Activated CD8-positive, alpha-beta T cell treated with anti-CD3 and anti-CD28 coated beads for 36 hours (primary cell): ENCODE data around the gene ERAL1. TPM values are rescaled to one million over a fixed set of nuclear protein-coding genes. Genes with fewer than 3 reads are reported as not detected.
"Not testable (repeated sequence)": the region's sequence is repeated elsewhere in the genome, so short reads cannot be mapped to it uniquely, and the experiment has no call there.

Source experiments
- ATAC-seq: fragments of 200-7000 bp; cut with Tn5 transposase; one replicate; pipeline ENCODE4 v1.10.0; 2021; ENCODE audit warnings: mild to moderate bottlenecking, moderate library complexity
- CTCF ChIA-PET: fragments of 350-600 bp; sonication (Branson Sonifier 250); formaldehyde crosslinking; loops from one replicate; lab custom pipeline; 2021; ENCODE audit warnings: antibody characterized with exemption; lab: Charles Lee
- POLR2A ChIA-PET: fragments of 350-600 bp; sonication (Branson Sonifier 250); formaldehyde crosslinking; loops from one replicate; lab custom pipeline; 2021; ENCODE audit warnings: antibody characterized with exemption; lab: Charles Lee
- DNase-seq: peaks from one replicate; pipeline ENCODE4 v3.0.0-alpha.2; 2020
- H3K27ac Mint-ChIP-seq: one replicate; pipeline ENCODE4 v1.8.0; 2021; ENCODE audit warnings: mild to moderate bottlenecking, mixed read lengths
- H3K27me3 Mint-ChIP-seq: one replicate; pipeline ENCODE4 v1.8.0; 2021; ENCODE audit warnings: mixed read lengths
- H3K36me3 Mint-ChIP-seq: one replicate; pipeline ENCODE4 v1.8.0; 2021; ENCODE audit warnings: low read depth, mixed read lengths
- H3K4me1 Mint-ChIP-seq: one replicate; pipeline ENCODE4 v1.8.0; 2021; ENCODE audit warnings: low read depth, mixed read lengths
- H3K4me3 Mint-ChIP-seq: one replicate; pipeline ENCODE4 v1.8.0; 2021; ENCODE audit warnings: mild to moderate bottlenecking, moderate library complexity, mixed read lengths
- H3K9me3 Mint-ChIP-seq: one replicate; pipeline ENCODE4 v1.8.0; 2021; ENCODE audit warnings: mixed read lengths
- intact Hi-C: fragments of 100-400 bp; cut with micrococcal nuclease; formaldehyde crosslinking; loops from one replicate; pipeline ENCODE4 v1.10.0; 2022
- total RNA-seq, 2 experiments: library from RNA; stranded (reverse); gene quantifications; one replicate each; pipeline ENCODE4 v1.2.3, GENCODE V29; 2021
- TF ChIP-seq, protein P1 (sequence below): fragments of 200-600 bp; IDR thresholded peaks from one replicate; pipeline ENCODE4 v1.8.0; 2022; ENCODE audit warnings: antibody characterized with exemption, mild to moderate bottlenecking

The ERAL1 gene
- total RNA-seq, 2 experiments from 2014 or later: 58.2 to 60.0 TPM

DNA sequence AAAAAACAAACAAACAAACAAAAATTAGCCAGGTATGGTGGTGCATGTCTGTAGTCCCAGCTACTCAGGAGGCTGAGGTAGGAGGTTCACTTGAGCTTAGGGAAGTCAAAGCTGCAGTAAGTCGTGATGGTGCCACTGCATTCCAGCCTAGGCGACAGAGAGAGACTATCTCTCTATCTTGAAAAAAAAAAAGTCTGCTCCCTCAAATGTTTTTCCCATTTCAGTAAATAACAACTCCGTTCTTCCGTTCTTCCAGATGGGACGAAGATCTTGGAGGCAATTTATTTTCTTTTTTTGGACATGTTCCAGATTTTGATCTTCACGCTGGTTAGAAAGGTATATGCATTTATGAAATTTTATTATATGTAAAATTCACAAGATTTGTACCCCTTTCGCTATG lies 19.0 kb downstream of the ERAL1 start:
- ChIA-PET POLR2A (no interaction called here), CTCF (no interaction called here)

DNA sequence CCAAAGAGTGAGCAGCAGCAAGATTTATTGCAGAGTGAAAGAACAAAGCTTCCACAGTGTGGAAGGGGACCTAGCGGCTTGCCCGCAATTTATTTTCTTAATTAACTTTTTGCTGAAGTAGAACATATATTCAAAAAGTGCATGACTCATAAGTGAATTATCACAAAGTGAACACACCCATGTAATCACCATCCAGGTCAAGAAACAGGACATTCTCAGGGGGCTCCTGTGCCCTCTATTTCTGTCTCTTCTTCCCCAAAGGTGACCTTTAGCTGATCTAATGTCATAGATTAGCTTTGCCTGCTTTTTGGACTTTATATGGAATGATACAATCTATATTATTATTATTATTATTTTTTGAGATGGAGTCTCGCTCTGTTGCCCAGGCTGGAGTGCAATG lies 19.9 kb downstream of the ERAL1 start:
- Mint-ChIP-seq H3K27ac (no peak overlapping the region), H3K36me3 (peaks cover 13% of the 10 kb centered on the region), H3K27me3 (no peaks in the 10 kb centered on the region), H3K9me3 (no peaks in the 10 kb centered on the region), H3K4me1 (peaks cover 43% of the 10 kb centered on the region), H3K4me3 (no peak overlapping the region)
- ChIA-PET CTCF (interaction anchor here (0.9 to 1.5 kb wide), 5 partner anchors 26 to 148 kb away, joined by 3 to 5 read pairs (median 3); no protein-coding TSS in a partner anchor), POLR2A (interaction anchor here (1.0 to 1.7 kb wide), 3 partner anchors 33 to 149 kb away, joined by 4 to 5 read pairs (median 5); partner anchors contain the start of genes FAM222B and TLCD1)
- no peak for ATAC-seq
- TF ChIP-seq, protein P1, sequence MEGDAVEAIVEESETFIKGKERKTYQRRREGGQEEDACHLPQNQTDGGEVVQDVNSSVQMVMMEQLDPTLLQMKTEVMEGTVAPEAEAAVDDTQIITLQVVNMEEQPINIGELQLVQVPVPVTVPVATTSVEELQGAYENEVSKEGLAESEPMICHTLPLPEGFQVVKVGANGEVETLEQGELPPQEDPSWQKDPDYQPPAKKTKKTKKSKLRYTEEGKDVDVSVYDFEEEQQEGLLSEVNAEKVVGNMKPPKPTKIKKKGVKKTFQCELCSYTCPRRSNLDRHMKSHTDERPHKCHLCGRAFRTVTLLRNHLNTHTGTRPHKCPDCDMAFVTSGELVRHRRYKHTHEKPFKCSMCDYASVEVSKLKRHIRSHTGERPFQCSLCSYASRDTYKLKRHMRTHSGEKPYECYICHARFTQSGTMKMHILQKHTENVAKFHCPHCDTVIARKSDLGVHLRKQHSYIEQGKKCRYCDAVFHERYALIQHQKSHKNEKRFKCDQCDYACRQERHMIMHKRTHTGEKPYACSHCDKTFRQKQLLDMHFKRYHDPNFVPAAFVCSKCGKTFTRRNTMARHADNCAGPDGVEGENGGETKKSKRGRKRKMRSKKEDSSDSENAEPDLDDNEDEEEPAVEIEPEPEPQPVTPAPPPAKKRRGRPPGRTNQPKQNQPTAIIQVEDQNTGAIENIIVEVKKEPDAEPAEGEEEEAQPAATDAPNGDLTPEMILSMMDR: no peak
- no peak for DNase-seq
- intact Hi-C loops: loop anchor here (10.0 kb wide), 1 partner anchor 60 kb away; no protein-coding TSS in a partner anchor

More for the DNA sequence above, 19.0 kb downstream of the ERAL1 start:
- intact Hi-C loops: loop anchor here (10.0 kb wide), 1 partner anchor 59 kb away; no protein-coding TSS in a partner anchor
- H3K27me3 Mint-ChIP-seq: no peaks in the 10 kb centered on the region
- TF ChIP-seq, protein P1: no peak
- H3K36me3 Mint-ChIP-seq: peaks cover 7% of the 10 kb centered on the region
- H3K9me3 Mint-ChIP-seq: no peaks in the 10 kb centered on the region
- no peak overlapping the region for H3K4me3 Mint-ChIP-seq
- no peak overlapping the region for H3K27ac Mint-ChIP-seq
- no peak for ATAC-seq
- DNase-seq: no peak
- H3K4me1 Mint-ChIP-seq: peaks cover 43% of the 10 kb centered on the region

DNA sequence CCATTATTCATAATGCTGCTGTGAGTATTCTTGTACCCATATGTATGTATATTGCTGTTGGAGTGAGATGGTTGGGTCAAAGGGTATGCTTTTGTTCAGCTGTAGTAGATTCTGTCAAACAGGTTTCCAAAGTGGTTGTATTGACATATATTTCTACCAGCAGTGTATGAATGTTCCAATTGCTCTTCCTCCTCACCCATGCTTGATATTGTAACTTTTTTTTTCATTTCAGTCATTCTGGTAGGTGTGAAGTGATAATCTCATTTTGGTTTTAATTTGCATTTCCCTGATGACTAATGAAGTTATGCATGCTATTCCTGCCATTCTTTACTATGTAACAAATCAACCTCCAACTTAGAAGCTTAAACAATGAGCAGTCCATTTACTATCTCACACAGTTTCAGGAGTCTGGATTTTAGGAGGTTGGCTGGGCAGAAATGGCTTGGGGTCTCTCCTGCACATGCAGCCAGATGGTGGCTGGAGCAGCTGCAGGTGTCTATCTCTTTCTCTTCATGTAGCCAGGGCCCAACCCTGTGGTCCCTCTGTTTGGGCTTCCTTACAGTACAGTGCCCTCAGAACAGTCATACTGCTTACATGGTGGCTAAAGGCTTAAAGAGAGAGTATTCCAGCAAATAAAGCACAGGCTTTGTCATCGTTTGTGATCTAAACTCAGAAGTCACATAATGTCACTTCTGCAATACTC lies 21.2 kb downstream of the ERAL1 start:
- ChIA-PET CTCF (interaction anchor here (1.0 to 2.1 kb wide), 4 partner anchors 27 to 149 kb away, joined by 3 to 7 read pairs (median 3); no protein-coding TSS in a partner anchor), POLR2A (interaction anchor here (1.0 to 1.7 kb wide), 4 partner anchors 17 to 150 kb away, joined by 3 to 5 read pairs (median 4); partner anchors contain the start of genes FAM222B and TLCD1)
- Mint-ChIP-seq H3K27me3 (no peaks in the 10 kb centered on the region), H3K9me3 (no peaks in the 10 kb centered on the region), H3K27ac (peak overlapping the region; percentile 47), H3K36me3 (peaks cover 17% of the 10 kb centered on the region), H3K4me3 (no peak overlapping the region), H3K4me1 (peaks cover 40% of the 10 kb centered on the region)
- ATAC-seq (peak; percentile 48), DNase-seq (peak; percentile 40)
- TF ChIP-seq, protein P1: no peak
- intact Hi-C loops: loop anchor here (1.0 to 10.0 kb wide), 2 partner anchors 50 to 61 kb away; no protein-coding TSS in a partner anchor

DNA sequence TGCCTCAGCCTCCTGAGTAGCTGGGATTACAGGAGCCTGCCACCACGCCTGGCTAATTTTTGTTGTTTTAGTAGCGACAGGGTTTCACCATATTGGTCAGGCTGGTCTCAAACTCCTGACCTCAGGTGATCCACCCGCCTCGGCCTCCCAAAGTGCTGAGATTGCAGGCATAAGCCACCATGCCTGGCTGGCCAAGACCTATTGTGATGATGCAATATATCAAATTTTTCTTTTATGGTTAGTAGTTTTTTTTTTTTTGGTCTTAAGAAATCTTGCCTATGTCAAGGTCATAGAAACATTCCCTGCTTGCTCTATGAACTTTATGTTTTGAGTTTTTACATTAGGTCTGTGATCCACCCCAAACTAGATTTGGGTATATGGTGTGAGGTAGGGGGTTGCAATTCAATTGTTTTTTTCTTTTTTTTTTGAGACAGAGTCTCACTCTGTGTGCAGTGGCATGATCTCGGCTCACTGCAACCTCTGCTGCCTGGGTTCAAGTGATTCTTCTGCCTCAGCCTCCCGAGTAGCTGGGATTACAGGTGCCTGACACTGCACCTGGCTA lies 22.4 kb downstream of the ERAL1 start:
- ChIA-PET CTCF (interaction anchor here (2.1 to 2.3 kb wide), 2 partner anchors 113 to 114 kb away, joined by 7 to 21 read pairs; no protein-coding TSS in a partner anchor), POLR2A (interaction anchor here (0.8 to 1.4 kb wide), 3 partner anchors 8 to 16 kb away, joined by 3 to 4 read pairs (median 3); no protein-coding TSS in a partner anchor)
- intact Hi-C loops: loop anchor here (10.0 kb wide), 1 partner anchor 62 kb away; no protein-coding TSS in a partner anchor
- Mint-ChIP-seq H3K36me3 (peaks cover 22% of the 10 kb centered on the region), H3K4me1 (peaks cover 30% of the 10 kb centered on the region)
- not testable (repeated sequence) for DNase-seq, H3K4me3 Mint-ChIP-seq, H3K27me3 Mint-ChIP-seq, ATAC-seq, H3K27ac Mint-ChIP-seq, H3K9me3 Mint-ChIP-seq

DNA sequence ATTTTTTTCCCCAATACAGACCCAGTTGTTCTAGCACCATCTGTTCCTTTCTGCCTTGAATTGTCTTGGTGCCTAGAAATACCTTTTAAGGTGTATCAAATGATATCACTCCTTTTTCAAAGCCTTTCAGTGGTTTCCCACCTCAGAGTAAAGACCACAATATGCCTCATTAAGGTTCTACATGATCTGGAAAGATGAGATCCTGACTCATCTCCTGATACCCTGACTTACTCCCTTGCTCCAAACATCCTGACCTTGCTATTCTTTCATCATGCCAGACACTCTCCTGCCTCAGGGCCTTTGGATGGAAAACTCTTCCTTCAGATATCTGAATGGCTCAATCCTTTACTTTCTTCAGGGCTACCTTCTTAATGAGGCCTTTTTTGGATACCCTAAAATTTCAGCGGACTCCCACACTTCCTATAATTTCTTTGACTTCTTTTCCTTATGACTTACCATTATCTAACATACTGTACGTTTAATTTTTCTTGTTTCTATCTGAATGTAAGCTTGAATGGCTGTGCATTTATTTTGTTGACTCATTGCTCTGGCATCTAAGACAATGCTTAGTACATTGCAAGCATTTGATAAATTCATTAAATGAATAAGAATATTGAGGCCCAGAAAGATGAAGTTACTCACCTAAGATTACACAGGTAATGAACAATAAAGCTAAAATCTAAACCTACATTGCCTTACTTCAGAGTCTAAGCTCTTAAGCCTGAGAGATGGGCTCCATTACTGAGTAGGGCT lies 23.5 kb downstream of the ERAL1 start:
- ChIA-PET CTCF (interaction anchor here (1.2 to 2.3 kb wide), 6 partner anchors 15 to 168 kb away, joined by 3 to 21 read pairs (median 5); no protein-coding TSS in a partner anchor), POLR2A (interaction anchor here (0.5 to 1.8 kb wide), 5 partner anchors 9 to 72 kb away, joined by 3 to 6 read pairs (median 4); partner anchors contain the start of gene FLOT2)
- intact Hi-C loops: loop anchor here (10.0 kb wide), 1 partner anchor 64 kb away; no protein-coding TSS in a partner anchor
- no peak for DNase-seq
- Mint-ChIP-seq H3K36me3 (peaks cover 23% of the 10 kb centered on the region), H3K9me3 (no peaks in the 10 kb centered on the region), H3K4me1 (peaks cover 29% of the 10 kb centered on the region), H3K27ac (no peak overlapping the region), H3K4me3 (no peak overlapping the region), H3K27me3 (no peaks in the 10 kb centered on the region)
- TF ChIP-seq, protein P1: no peak
- peak; percentile 40 for ATAC-seq
